WTC11 (cell line): ENCODE results near the gene FBXO4.

ENCODE experiments used
- ATF1 ChIP-seq: sonication (generic); formaldehyde crosslinking; IDR thresholded peaks from 2 replicates; pipeline ENCODE4 v1.8.1; 2023; ENCODE audit warnings: mild to moderate bottlenecking, moderate library complexity, missing genetic modification reagents
- CTCF ChIP-seq: fragments of 200-600 bp; IDR thresholded peaks from 2 replicates; pipeline ENCODE4 v1.8.0; 2022; ENCODE audit warnings: antibody characterized with exemption
- E2F4 ChIP-seq: sonication (generic); formaldehyde crosslinking; IDR thresholded peaks from 2 replicates; pipeline ENCODE4 v1.8.1; 2022; ENCODE audit warnings: low read depth, mild to moderate bottlenecking, moderate library complexity, missing genetic modification reagents, borderline replicate concordance
- GTF2I ChIP-seq: fragments of 250-450 bp; sonication (Bioruptor Pico); conservative IDR thresholded peaks from 2 replicates; pipeline ENCODE4 v1.4.0; 2021; ENCODE audit warnings: mild to moderate bottlenecking
- HMGA2 ChIP-seq: fragments of 250-450 bp; sonication (Bioruptor Pico); IDR thresholded peaks from 2 replicates; pipeline ENCODE4 v1.4.0; 2021; ENCODE audit warnings: mild to moderate bottlenecking, moderate library complexity
- NFE2L1 ChIP-seq: sonication (generic); formaldehyde crosslinking; IDR thresholded peaks from 2 replicates; pipeline ENCODE4 v1.8.1; 2023; ENCODE audit warnings: missing genetic modification reagents
- NR2C2 ChIP-seq: sonication (generic); formaldehyde crosslinking; IDR thresholded peaks from 2 replicates; pipeline ENCODE4 v1.8.0; 2022; ENCODE audit warnings: mild to moderate bottlenecking, missing genetic modification reagents
- NR3C1 ChIP-seq: sonication (generic); formaldehyde crosslinking; conservative IDR thresholded peaks from 2 replicates; pipeline ENCODE4 v1.8.1; 2023; ENCODE audit warnings: low read depth, mild to moderate bottlenecking, missing genetic modification reagents
- TEAD4 ChIP-seq: sonication (generic); formaldehyde crosslinking; IDR thresholded peaks from 2 replicates; pipeline ENCODE4 v1.8.0; 2022; ENCODE audit warnings: mild to moderate bottlenecking, missing genetic modification reagents
- ZNF138 ChIP-seq: sonication (generic); formaldehyde crosslinking; conservative IDR thresholded peaks from 2 replicates; pipeline ENCODE4 v1.8.1; 2022; ENCODE audit warnings: mild to moderate bottlenecking, moderate library complexity, missing genetic modification reagents
- TF ChIP-seq, protein P1 (sequence below): sonication (generic); formaldehyde crosslinking; IDR thresholded peaks from 2 replicates; pipeline ENCODE4 v1.8.0; 2022; ENCODE audit warnings: mild to moderate bottlenecking, missing genetic modification reagents

- TF ChIP-seq TEAD4 (no peak), NR2C2 (CRISPR knock-in tag) (no peak), CTCF (no peak), GTF2I (CRISPR knock-in tag) (no peak), NFE2L1 (CRISPR knock-in tag) (no peak), ZNF138 (CRISPR knock-in tag) (no peak), HMGA2 (CRISPR knock-in tag) (no peak), NR3C1 (CRISPR knock-in tag) (no peak), ATF1 (CRISPR knock-in tag) (no peak), E2F4 (CRISPR knock-in tag) (no peak)
- TF ChIP-seq, protein P1, sequence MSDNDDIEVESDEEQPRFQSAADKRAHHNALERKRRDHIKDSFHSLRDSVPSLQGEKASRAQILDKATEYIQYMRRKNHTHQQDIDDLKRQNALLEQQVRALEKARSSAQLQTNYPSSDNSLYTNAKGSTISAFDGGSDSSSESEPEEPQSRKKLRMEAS (CRISPR knock-in tag): no peak
Measured at GRCh38 chr5:41896230-41896629, 28.9 kb upstream of the FBXO4 start.
